Gastrocnemius medialis (tissue), 4 donors: Measurements from ENCODE around the gene SNRPB2. TPM values are rescaled to one million over a fixed set of nuclear protein-coding genes. Genes with fewer than 3 reads are reported as not detected.

Source experiments
- ATAC-seq, 2 donors: fragments of 150-250 bp; one replicate each; pipeline ENCODE4 v1.9.1; 2016
- DNase-seq, 2 donors: peaks; one replicate each; pipeline ENCODE4 v3.0.0-alpha.2; 2019
- H3K27ac ChIP-seq, 4 donors: fragments of 200-600 bp; sonication (generic); 1 replicate in 1 of 4; 2 replicates in 3 of 4; pipeline ENCODE4 v1.5.1; 2016 to 2018; ENCODE audit warnings: mild to moderate bottlenecking in 2 of 4, moderate library complexity in 1 of 4
- H3K27me3 ChIP-seq, 3 donors: fragments of 200-600 bp; sonication (generic) in 2 of 3; 1 replicate in 1 of 3; 2 replicates in 2 of 3; pipeline versions ENCODE4 v1.5.1 to v1.6.0; 2016 to 2019; ENCODE audit warnings: mild to moderate bottlenecking in 1 of 3, moderate library complexity in 1 of 3
- H3K36me3 ChIP-seq, 2 donors: fragments of 200-600 bp; sonication (generic) in 1 of 2; one replicate each; pipeline ENCODE4 v1.5.1; 2017 to 2018
- H3K4me1 ChIP-seq, 2 donors: fragments of 200-600 bp; sonication (generic) in 1 of 2; one replicate each; pipeline ENCODE4 v1.5.1; 2016 to 2017; ENCODE audit warnings: mild to moderate bottlenecking in 2 of 2
- H3K4me3 ChIP-seq, 4 donors: fragments of 200-600 bp; sonication (generic) in 3 of 4; 1 replicate in 1 of 4; 2 replicates in 3 of 4; pipeline ENCODE4 v1.5.1; 2016 to 2019; ENCODE audit warnings: mild to moderate bottlenecking in 2 of 4
- H3K9me3 ChIP-seq, 3 donors: fragments of 200-600 bp; sonication (generic) in 2 of 3; 1 replicate in 1 of 3; 2 replicates in 2 of 3; pipeline ENCODE4 v1.5.1; 2016 to 2019
- CTCF ChIP-seq, 5 experiments: fragments of 450-650 bp in 3 of 5; fragments of 200-600 bp in 2 of 5; sonication (generic) in 2 of 5; IDR thresholded peaks in 4 of 5; conservative IDR thresholded peaks in 1 of 5; 1 replicate in 4 of 5; 2 replicates in 1 of 5; pipeline ENCODE4 v1.5.1; 2016 to 2019; ENCODE audit warnings: antibody characterized with exemption in 5 of 5, mild to moderate bottlenecking in 3 of 5, moderate library complexity in 3 of 5
- POLR2A ChIP-seq, 2 donors: fragments of 450-650 bp; IDR thresholded peaks; one replicate each; pipeline ENCODE4 v1.6.1; 2017; ENCODE audit warnings: antibody characterized with exemption in 2 of 2, mild to moderate bottlenecking in 2 of 2, moderate library complexity in 2 of 2
- in situ Hi-C, 4 donors: fragments of 200-750 bp; cut with MboI; loops; one replicate each; pipeline versions ENCODE4 v1.15.0 to v1.8.0; 2017; ENCODE audit warnings: low sequenced_read_pairs in 4 of 4
- intact Hi-C: fragments of 100-400 bp; cut with DNase I; formaldehyde crosslinking; loops from one replicate; pipeline ENCODE4 v1.15.1; 2023; ENCODE audit warnings: low total_unique reads
- total RNA-seq, 4 donors: library from RNA; depleted of rRNA; stranded (reverse); fragments of >200 nt; gene quantifications; one replicate each; pipeline versions ENCODE4 v1.1.0 to v1.2.3, GENCODE V29; 2016

Gene SNRPB2
- total RNA-seq, result 10 to 100 TPM; 18.6 to 37.5 (median 31.7) TPM

GRCh38 chr20:16729565-16730460, at the start of gene SNRPB2:
Gene SNRPB2 (plus strand): TSS chr20:16730026. CDS start chr20:16731703, 1,677 bp downstream.
- peak within 1 kb of the TSS; percentile 80 to 98 (median 96) for H3K4me3 ChIP-seq
- no peaks in the 10 kb centered on the region for H3K9me3 ChIP-seq
- peaks cover 17 to 18% of the 10 kb centered on the region in 2 donors for H3K4me1 ChIP-seq
- H3K27ac ChIP-seq, result peak within 1 kb of the TSS; percentile 76 to 86 (median 82)
- DNase-seq (peak; percentile 87 to 91), ATAC-seq (peak; percentile 100)
- peaks cover 0 to 33% of the 10 kb centered on the region in 2 donors for H3K36me3 ChIP-seq
- in situ Hi-C loops, result loop anchor here in 1 of 4 donors (10.0 to 25.0 kb wide), 2 partner anchors 215 to 1832 kb away; partner anchors contain the start of gene SMIM26
- intact Hi-C loops, result loop anchor here (2.0 to 10.0 kb wide), 2 partner anchors 157 to 215 kb away; partner anchors contain the start of gene KIF16B
- no peak for TF ChIP-seq CTCF (IDR thresholded peaks at IDR 0.05 in 4 of 5, conservative IDR thresholded peaks at IDR 0.05 in 1 of 5)
- TF ChIP-seq POLR2A (IDR thresholded peaks at IDR 0.05), result peak; percentile 49 to 57
- peaks cover 0 to 5% (median 0%) of the 10 kb centered on the region in 3 donors for H3K27me3 ChIP-seq

- Histone ChIP-seq H3K36me3 (no peaks in the 10 kb centered on the region), H3K4me1 (no peaks in the 10 kb centered on the region), H3K27me3 (no peaks in the 10 kb centered on the region), H3K9me3 (no peaks in the 10 kb centered on the region), H3K4me3 (no peak overlapping the region), H3K27ac (no peak overlapping the region)
- DNase-seq, result no peak
- no peak for TF ChIP-seq POLR2A (IDR thresholded peaks at IDR 0.05)
- no peak for TF ChIP-seq CTCF (IDR thresholded peaks at IDR 0.05 in 4 of 5, conservative IDR thresholded peaks at IDR 0.05 in 1 of 5)
- no peak for ATAC-seq
- in situ Hi-C loops, result no loop called here
- intact Hi-C loops, result no loop called here
Measured at GRCh38 chr20:16684416-16684815, 45.4 kb upstream of the SNRPB2 start.

GRCh38 chr20:16689906-16690305, 39.9 kb upstream of the SNRPB2 start:
- in situ Hi-C loops, result no loop called here
- H3K4me1 ChIP-seq, result peaks cover 0 to 5% of the 10 kb centered on the region in 2 donors
- DNase-seq (no peak), ATAC-seq (no peak)
- TF ChIP-seq CTCF (IDR thresholded peaks at IDR 0.05 in 4 of 5, conservative IDR thresholded peaks at IDR 0.05 in 1 of 5) (no peak), POLR2A (IDR thresholded peaks at IDR 0.05) (no peak)
- no peaks in the 10 kb centered on the region for H3K27me3 ChIP-seq
- H3K9me3 ChIP-seq, result no peaks in the 10 kb centered on the region
- no peaks in the 10 kb centered on the region for H3K36me3 ChIP-seq
- H3K4me3 ChIP-seq, result no peak overlapping the region
- no peak overlapping the region for H3K27ac ChIP-seq
- intact Hi-C loops, result no loop called here

- intact Hi-C loops (no loop called here), in situ Hi-C loops (no loop called here)
- TF ChIP-seq CTCF (IDR thresholded peaks at IDR 0.05 in 4 of 5, conservative IDR thresholded peaks at IDR 0.05 in 1 of 5) (no peak), POLR2A (IDR thresholded peaks at IDR 0.05) (no peak)
- Histone ChIP-seq H3K27me3 (no peaks in the 10 kb centered on the region), H3K9me3 (no peaks in the 10 kb centered on the region), H3K36me3 (no peaks in the 10 kb centered on the region), H3K4me1 (peaks cover 0 to 5% of the 10 kb centered on the region in 2 donors), H3K4me3 (no peak overlapping the region), H3K27ac (no peak overlapping the region)
- DNase-seq (no peak), ATAC-seq (no peak)
Measured at GRCh38 chr20:16691381-16691780, 38.4 kb upstream of the SNRPB2 start.
